Ishikawa (cell line): ENCODE data around the gene ING5.

Experiments used
- CEBPB ChIP-seq: IDR thresholded peaks from 2 replicates; pipeline ENCODE4 v1.6.1; 2012
- CREB1 ChIP-seq: IDR thresholded peaks from 2 replicates; pipeline ENCODE4 v1.6.1; 2012; ENCODE audit warnings: low read depth
- EGR1 ChIP-seq: IDR thresholded peaks from 2 replicates; pipeline ENCODE4 v1.6.1; 2012
- EP300 ChIP-seq: IDR thresholded peaks from 2 replicates; pipeline ENCODE4 v1.6.1; 2012; ENCODE audit warnings: borderline replicate concordance
- FOXM1 ChIP-seq: IDR thresholded peaks from 2 replicates; pipeline ENCODE4 v1.6.1; 2012; ENCODE audit warnings: low read depth, borderline replicate concordance
- MAX ChIP-seq: IDR thresholded peaks from 2 replicates; pipeline ENCODE4 v1.6.1; 2012
- NFIC ChIP-seq: IDR thresholded peaks from 2 replicates; pipeline ENCODE4 v1.6.1; 2012
- RAD21 ChIP-seq: IDR thresholded peaks from 2 replicates; pipeline ENCODE4 v1.6.1; 2012; ENCODE audit warnings: low read depth
- REST ChIP-seq: IDR thresholded peaks from 2 replicates; pipeline ENCODE4 v1.6.1; 2012; ENCODE audit warnings: low read depth, mild to moderate bottlenecking
- TAF1 ChIP-seq: IDR thresholded peaks from 2 replicates; pipeline ENCODE4 v1.6.1; 2012; ENCODE audit warnings: low read depth, mild to moderate bottlenecking
- TCF12 ChIP-seq: IDR thresholded peaks from 2 replicates; pipeline ENCODE4 v1.6.1; 2012; ENCODE audit warnings: low read depth
- TEAD4 ChIP-seq: IDR thresholded peaks from 2 replicates; pipeline ENCODE4 v1.6.1; 2012
- USF1 ChIP-seq: IDR thresholded peaks from 2 replicates; pipeline ENCODE4 v1.6.1; 2012
- YY1 ChIP-seq: IDR thresholded peaks from 2 replicates; pipeline ENCODE4 v1.6.1; 2012; ENCODE audit warnings: low read depth
- ZBTB7A ChIP-seq: IDR thresholded peaks from 2 replicates; pipeline ENCODE4 v1.6.1; 2012; ENCODE audit warnings: low read depth

Gene ING5

GRCh38 chr2:241668354-241668753, 33.5 kb upstream of the ING5 start:
- TF ChIP-seq TCF12 (no peak), CEBPB (no peak), YY1 (no peak), REST (no peak)

GRCh38 chr2:241668839-241669238, 33.0 kb upstream of the ING5 start:
- no peak for TF ChIP-seq FOXM1
- no peak for TF ChIP-seq USF1
- no peak for TF ChIP-seq TAF1
- TF ChIP-seq TEAD4 = no peak
- no peak for TF ChIP-seq RAD21
- no peak for TF ChIP-seq TCF12
- no peak for TF ChIP-seq CREB1
- TF ChIP-seq EGR1 = no peak
- TF ChIP-seq CEBPB = no peak
- TF ChIP-seq YY1 = no peak
- no peak for TF ChIP-seq EP300
- TF ChIP-seq ZBTB7A = no peak
- no peak for TF ChIP-seq MAX
- TF ChIP-seq REST = no peak
- no peak for TF ChIP-seq NFIC

- no peak for TF ChIP-seq EGR1
- no peak for TF ChIP-seq USF1
- TF ChIP-seq TCF12 = no peak
- TF ChIP-seq RAD21 = no peak
- TF ChIP-seq CREB1 = no peak
- TF ChIP-seq TEAD4 = no peak
- TF ChIP-seq YY1 = no peak
- no peak for TF ChIP-seq FOXM1
- TF ChIP-seq EP300 = no peak
- TF ChIP-seq CEBPB = no peak
- no peak for TF ChIP-seq TAF1
- TF ChIP-seq REST = no peak
- TF ChIP-seq MAX = no peak
- no peak for TF ChIP-seq ZBTB7A
Measured at GRCh38 chr2:241670333-241671110, 31.3 kb upstream of the ING5 start.

GRCh38 chr2:241671457-241672240, 30.2 kb upstream of the ING5 start:
- TF ChIP-seq EP300 = no peak
- TF ChIP-seq TEAD4 = no peak
- no peak for TF ChIP-seq TCF12
- TF ChIP-seq FOXM1 = no peak
- TF ChIP-seq NFIC = no peak
- no peak for TF ChIP-seq CREB1
- no peak for TF ChIP-seq USF1
- TF ChIP-seq ZBTB7A = no peak
- no peak for TF ChIP-seq YY1
- TF ChIP-seq TAF1 = no peak
- no peak for TF ChIP-seq MAX
- TF ChIP-seq EGR1 = no peak
- TF ChIP-seq RAD21 = no peak
- TF ChIP-seq REST = no peak
- TF ChIP-seq CEBPB = no peak
